ENCODE results near the gene ABLIM3.
"Not testable (repeated sequence)": the region's sequence is repeated elsewhere in the genome, so short reads cannot be mapped to it uniquely, and the experiment has no call there.

Gene ABLIM3

GRCh38 chr5:149157330-149157729 lies 16.0 kb downstream of the ABLIM3 start:
- DNase-seq (ENCODE audit: low read depth): no peak

DNA sequence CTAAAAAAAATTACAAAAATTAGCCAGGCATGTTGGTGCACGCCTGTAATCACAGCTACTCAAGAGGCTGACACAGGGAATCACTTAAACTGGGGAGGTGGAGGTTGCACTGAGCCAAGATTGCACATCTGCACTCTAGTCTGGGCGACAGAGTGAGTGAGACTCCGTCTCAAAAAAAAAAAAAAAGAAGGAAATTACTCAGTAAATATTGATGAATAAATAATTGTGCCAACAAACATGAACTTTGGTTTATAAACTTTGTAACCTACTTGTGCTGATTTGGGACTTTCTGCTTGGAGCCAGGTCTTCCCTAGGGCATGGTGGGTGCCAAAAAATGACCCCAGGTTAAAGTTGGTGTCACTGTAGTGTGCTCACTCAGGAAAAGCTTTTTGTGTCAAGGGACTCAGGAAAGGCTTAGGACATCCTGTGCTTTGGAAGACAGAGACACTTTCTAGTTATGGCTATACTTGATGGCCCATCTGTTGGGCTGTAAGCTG lies 19.0 kb downstream of the ABLIM3 start:
- DNase-seq (ENCODE audit: low read depth): no peak

DNA sequence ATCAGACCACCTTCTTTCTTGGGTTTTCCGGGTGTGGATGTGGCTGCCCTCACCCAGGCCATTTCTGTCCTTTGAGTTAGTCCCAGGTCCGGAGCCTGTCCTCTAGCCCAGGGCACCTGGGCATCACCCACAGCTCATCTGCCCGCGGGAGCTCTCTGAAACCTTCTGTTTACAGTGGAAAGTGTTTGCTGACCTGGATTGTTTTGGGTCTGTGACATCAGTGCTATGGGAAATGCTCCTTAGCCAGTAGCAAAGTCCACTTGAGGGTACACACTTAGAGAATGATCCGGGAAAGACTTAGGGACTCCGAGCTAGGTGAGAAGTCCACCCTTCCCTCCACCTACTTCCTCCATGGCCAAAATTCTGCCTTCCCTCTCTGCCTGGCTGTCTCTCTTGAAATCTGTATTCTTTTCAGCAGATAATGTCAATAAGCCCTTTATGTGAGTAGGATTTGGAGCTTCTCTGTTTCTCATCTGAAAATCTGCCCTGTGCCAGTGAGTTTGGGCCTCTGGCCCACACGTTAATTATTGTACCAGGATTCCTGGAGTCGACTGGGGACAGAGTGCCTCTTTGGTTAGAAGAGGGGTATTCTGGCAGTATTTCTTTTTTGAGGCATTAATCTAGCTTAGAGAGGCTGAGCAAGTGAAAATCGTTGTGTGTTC lies 19.9 kb downstream of the ABLIM3 start:
- no peak for DNase-seq (ENCODE audit: low read depth)

DNA sequence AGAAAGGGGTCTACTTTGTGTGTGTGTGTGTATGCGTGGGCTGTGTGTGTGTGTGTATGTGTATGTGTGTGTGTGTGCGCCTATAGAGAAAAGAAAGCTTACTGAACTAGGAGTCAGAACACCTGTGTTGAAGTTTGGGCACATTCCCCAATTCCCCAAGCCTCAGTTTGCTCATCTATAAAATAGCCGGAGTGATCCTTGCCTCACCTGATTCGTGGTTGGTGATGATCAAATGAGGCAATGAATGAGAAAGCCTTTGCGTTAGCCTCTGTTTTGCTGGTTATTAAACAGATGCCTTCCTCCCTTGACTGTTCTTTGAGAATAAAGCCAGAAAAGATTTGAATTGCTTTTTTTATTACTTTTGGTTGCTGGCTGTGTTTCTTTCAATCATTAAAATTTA lies 20.6 kb downstream of the ABLIM3 start:
- DNase-seq (ENCODE audit: low read depth): no peak

GRCh38 chr5:149162401-149163084 lies 21.2 kb downstream of the ABLIM3 start:
- DNase-seq (ENCODE audit: low read depth): no peak

- DNase-seq (ENCODE audit: low read depth): no peak
These were observed 23.4 kb downstream of the ABLIM3 start for GRCh38 chr5:149164731-149165130.

DNA sequence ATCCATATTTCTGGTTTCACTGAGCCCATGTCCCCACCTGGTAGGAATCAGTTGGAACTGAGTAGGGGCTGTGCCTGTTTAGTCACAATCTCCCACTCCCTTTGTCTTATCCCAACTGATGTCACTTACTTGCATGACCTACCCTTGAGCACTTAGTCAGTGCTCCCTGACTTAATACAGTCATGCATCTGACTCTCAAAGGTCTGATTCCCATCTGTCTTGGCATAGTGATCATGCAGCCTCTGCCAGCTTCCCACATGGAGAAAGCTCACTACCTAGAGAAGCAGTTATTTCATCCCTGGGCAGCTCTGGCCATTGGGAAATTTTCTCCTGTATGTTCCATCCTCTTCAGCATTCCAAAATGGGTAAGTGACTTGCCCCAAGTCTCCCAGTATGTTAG lies 24.8 kb downstream of the ABLIM3 start:
- no peak for DNase-seq (ENCODE audit: low read depth)

- DNase-seq (ENCODE audit: low read depth): no peak
These were observed 25.4 kb downstream of the ABLIM3 start for GRCh38 chr5:149166591-149167100.

DNA sequence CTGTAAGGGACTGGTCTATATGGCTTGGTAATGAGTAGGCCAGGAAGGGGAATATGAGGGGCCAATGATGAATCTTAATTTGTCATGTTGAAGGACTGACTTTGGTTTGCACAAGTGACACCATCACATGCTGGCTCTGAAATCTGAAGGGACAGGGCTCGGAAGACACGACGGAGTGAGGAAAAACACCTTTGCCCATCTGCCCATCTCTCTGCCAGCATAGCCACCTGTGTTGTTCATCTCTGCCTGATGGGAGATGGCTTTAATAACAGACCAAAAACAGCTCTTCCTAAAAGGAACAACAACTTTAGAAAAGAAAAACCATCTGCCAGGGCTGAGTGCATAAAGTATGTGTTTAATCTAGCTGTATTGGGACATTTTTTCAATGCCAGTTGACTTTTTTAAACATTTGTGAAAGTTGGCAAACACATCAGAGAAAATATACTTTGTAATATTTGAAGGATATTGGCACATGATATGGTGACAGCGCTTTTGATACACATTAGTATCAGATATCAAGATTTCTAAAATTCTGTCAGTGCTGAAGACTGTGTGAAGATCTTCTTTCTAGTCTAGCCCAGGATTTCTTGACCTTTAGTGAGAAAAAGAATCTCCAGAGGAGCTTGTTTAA lies 27.1 kb downstream of the ABLIM3 start:
- no peak for DNase-seq (ENCODE audit: low read depth)

DNA sequence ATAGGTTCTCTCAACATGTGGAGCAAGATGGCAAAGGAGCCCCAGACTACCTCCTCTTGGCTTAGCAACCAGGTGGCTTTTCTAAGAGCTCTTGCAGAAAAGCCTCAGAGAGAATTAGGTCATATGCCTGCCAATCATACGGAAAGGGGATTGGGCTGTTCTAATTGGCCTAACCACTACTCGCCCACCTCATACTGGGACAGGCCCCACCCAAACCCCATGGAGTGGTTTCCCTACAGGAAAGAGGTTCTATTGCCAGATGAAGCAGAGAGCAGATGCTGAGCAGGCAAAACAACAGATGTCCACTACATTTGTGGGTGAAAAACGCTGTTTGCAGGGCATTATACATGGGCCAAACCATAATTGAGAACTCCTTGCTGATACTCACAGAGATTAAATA lies 29.0 kb downstream of the ABLIM3 start:
- no peak for DNase-seq (ENCODE audit: low read depth)

GRCh38 chr5:149172261-149172660 lies 31.0 kb downstream of the ABLIM3 start:
- no peak for DNase-seq (ENCODE audit: low read depth)

DNA sequence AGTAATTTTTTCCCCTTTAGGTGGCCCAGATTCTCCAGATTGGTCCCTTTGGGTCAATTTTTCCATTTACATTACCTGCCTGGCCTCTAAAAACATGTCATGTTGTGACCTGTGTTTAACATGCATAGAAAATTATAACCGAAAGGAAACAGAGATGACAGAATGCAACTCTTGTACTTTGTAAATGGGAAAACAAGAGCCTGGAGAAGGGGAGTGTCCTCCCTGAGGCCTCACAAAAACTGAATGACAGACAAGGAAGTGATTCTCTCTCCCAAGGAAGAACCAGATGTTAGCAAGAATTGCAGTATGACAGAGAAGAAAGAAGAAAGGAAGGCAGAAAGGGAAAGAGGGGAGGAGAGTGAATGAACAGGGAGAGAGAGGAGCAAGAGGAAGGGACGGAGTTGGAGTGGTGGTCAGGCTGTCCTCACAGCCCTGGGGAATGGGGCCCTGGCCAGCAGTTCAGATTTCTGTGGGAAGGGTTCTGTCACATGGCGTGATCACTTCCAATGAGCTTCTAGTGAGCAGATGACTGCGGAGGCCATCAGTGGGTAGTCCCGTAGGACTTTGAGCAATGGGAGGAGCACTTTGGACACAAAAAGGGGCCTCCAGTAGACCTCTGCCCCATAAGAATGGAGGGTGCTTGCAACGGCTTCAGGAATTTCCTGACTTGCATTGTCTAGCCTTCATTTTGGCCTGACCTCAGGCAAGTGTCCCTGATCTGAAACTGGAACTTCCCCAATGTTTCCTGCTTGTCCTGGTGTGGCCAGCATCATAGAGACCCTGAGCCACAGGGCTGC lies 31.6 kb downstream of the ABLIM3 start:
- DNase-seq (ENCODE audit: low read depth): no peak

GRCh38 chr5:149174847-149175234 lies 33.5 kb downstream of the ABLIM3 start:
- no peak for DNase-seq (ENCODE audit: low read depth)

DNA sequence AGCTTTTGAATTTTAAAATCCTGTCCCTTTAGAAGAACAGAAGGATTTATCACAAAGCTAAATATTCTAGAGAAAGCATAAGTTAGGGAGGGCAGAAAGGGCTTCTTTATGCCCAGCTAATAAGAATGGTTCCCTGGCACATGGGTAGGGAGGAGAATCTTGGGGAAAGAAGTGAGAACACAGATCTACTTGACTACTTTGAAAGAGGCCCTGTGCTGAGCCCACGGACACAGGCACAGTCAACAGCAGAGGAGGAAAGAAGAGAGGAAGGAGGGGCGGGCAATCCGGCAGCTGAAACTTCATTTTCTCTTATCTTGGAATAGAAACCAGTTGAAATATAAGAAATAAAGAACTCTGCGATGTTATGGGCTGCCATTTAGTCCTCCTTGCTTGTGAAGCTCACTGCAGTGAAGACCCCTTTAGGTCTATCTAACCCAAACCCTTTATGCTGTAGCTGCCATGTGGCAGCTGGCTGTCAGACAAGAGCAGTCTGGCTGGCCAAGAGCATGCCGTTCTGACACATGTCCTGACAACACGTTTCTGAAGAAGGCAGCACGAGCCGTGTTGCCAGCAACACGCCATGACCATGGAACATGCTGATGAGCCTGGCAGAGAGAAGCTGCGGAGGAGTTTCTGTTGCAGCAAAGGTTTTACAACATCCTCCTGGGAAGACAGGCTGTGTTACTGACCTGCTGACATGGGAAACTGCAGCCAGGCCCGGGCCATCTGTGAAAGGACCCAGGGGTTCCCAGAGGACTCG lies 34.2 kb downstream of the ABLIM3 start:
- no peak for DNase-seq (ENCODE audit: low read depth)

- no peak for DNase-seq (ENCODE audit: low read depth)
These were observed 36.1 kb downstream of the ABLIM3 start for GRCh38 chr5:149177339-149177843.

GRCh38 chr5:149177911-149178565 lies 36.7 kb downstream of the ABLIM3 start:
- no peak for DNase-seq (ENCODE audit: low read depth)

GRCh38 chr5:149181732-149182131 lies 40.4 kb downstream of the ABLIM3 start:
- DNase-seq (ENCODE audit: low read depth): no peak

GRCh38 chr5:149182241-149182640 lies 40.9 kb downstream of the ABLIM3 start:
- DNase-seq (ENCODE audit: low read depth): no peak

DNA sequence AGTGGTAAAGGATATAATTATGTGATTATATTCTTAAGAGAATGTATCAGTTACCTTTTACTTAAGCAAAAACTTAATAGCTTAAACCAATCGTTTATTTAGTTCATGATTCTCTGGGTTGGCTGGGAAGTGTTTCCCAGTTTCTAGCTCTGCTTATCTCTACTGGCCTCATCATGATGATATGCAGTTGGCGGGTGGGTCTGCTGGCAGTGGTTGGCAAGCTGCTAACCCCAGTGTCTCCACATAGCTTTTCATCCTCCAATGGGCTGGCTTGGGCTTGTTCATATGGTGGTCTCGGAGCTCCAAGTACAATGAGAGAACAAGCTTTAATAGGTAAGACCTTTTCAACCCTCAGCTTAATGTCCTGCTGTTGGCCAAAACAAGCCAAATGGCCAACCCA lies 43.8 kb downstream of the ABLIM3 start:
- no peak for DNase-seq (ENCODE audit: low read depth)

- DNase-seq (ENCODE audit: low read depth): no peak
These were observed 45.2 kb downstream of the ABLIM3 start for GRCh38 chr5:149186506-149186905.

GRCh38 chr5:149187617-149188016 lies 46.3 kb downstream of the ABLIM3 start:
- DNase-seq (ENCODE audit: low read depth): not testable (repeated sequence)
